Measurements from ENCODE around the gene CNTLN.

DNA sequence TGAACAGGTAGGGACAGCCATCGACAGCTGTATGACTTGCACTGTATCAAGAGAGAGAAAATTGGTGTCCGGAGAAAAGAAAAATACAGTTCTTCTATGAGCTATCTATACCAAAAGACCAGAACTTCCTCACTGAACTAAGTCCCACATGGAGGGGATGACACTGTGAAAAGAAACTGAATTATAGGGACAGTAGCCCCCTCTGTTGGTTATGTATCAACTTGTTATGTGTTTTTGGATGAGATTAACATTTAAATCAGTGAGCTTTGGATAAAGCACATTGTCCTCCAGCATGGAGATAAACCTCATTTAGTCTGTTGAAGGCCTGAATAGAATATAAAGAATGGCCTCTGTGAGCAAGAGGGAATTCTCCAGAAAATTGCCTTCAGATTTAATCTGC, 267.5 kb downstream of the CNTLN start:
- no peak for TF ChIP-seq POLR2A (IDR thresholded peaks at IDR 0.05)
- TF ChIP-seq, protein P1, sequence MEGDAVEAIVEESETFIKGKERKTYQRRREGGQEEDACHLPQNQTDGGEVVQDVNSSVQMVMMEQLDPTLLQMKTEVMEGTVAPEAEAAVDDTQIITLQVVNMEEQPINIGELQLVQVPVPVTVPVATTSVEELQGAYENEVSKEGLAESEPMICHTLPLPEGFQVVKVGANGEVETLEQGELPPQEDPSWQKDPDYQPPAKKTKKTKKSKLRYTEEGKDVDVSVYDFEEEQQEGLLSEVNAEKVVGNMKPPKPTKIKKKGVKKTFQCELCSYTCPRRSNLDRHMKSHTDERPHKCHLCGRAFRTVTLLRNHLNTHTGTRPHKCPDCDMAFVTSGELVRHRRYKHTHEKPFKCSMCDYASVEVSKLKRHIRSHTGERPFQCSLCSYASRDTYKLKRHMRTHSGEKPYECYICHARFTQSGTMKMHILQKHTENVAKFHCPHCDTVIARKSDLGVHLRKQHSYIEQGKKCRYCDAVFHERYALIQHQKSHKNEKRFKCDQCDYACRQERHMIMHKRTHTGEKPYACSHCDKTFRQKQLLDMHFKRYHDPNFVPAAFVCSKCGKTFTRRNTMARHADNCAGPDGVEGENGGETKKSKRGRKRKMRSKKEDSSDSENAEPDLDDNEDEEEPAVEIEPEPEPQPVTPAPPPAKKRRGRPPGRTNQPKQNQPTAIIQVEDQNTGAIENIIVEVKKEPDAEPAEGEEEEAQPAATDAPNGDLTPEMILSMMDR (IDR thresholded peaks at IDR 0.05) = no peak
- TF ChIP-seq POLR2AphosphoS5 (IDR thresholded peaks at IDR 0.05) = no peak

All from transverse colon (tissue), 4 donors.